NCI-H2107 treated with DMSO at 0.1 percent for 48 hours (cell line): ENCODE results near the gene FAM135A.

Experiments
- DNase-seq: peaks from one replicate; lab custom pipeline; 2025; ENCODE audit not compliant: unreplicated experiment; lab: John Stamatoyannopoulos, UW

The FAM135A gene

GRCh38 chr6:70413114-70413991 lies at the start of gene FAM135A:
FAM135A (plus strand) TSS chr6:70413508; CDS start chr6:70428343, 14,835 bp downstream.
- peak; percentile 89 for DNase-seq

- no peak for DNase-seq
Measured at GRCh38 chr6:70363741-70364493, 49.4 kb upstream of the FAM135A start.

DNA sequence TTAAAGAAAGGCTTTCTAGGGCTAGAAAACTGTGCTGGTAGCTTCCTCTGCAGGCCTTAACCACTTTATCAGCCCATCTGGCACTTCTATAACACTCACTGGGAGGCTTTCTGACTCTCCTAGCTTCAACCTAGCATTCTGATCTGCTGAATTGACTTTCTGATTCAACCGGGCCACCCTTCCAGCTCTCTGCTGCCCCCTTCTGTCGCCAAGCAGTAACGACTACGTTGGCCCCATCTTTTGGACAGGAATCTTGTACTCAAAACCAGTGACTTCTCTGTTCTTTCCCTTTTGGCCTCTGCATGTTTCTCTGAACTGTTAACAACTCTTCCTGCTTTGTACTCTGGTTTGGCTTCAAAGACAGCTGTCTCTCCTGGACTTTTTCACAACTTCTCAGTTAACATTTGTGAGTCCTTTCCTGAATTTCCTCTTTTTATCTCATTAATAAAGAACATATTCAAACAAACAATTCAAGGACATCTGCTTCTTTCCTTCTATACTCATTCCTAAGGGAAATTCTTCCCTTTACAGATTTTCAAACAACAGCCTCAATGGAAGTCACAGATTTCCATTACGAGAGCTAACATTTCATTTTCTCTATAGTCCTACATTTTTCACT lies 43.9 kb upstream of the FAM135A start:
- DNase-seq, result peak; percentile 50

DNA sequence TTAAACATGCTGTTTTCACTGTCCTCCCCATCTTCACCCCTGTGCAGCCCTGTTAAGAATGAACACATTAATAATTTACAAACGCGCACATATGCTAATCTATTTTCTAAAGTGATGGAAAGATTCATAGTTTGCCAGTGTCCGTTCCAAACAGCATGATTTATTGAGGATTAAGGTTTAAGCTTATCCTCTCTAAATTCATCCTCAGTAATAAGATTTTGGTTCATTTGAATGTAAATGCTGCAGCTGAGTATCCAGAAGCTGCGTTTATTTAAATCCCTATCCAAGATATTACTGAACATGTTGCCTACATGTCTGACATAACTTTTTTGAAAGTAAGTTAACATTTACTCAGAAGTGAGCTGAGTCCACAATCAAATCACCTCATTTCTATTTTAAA lies 42.8 kb upstream of the FAM135A start:
- no peak for DNase-seq

DNA sequence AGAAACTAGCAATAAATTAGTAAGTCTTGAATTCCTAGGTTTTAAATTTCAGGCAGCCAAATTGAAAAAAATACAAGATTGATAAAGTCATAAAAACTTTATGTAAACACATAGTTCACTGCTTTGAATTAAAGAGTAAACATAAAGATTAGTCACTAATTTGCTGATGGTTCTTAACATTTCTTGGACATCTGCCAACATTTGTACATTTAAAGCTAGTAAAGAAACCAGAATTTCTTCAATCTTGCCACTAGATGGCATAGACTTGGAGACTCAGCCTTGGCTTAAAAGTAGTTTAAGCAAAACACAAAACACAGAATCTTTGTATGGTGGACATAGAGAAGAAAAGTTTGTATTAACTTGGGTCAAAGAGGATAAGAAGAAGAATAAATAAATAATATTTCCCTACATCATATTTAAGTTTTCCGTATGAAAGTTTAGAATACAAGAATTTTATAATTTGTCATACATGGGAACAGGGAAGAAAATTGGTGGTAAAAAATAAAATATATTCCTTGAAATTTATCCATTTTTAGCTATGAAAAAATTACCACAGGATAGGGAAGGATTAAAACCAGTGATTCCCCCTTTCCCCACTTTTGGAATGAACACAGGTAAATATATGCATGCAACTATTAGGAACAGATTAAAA lies 41.7 kb upstream of the FAM135A start:
- DNase-seq, result peak; percentile 73

DNA sequence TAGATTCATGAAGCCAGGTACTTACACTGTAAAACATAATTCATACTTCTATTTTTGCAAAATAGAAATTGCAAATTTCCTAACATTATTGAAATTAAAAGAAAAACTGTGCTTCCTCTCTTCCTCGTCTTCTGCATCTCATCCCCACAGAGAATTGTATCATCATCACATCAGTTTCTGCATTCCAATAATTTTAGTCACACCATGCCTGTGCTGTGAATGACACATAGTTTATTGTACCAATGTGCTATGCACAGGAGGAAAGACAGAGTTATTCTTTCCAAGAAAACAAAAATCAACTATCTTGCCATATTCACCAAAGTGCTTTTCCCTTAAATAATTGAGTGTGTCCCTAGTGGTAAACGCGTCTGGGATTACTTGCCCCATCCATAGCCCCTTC lies 38.1 kb upstream of the FAM135A start:
- DNase-seq, result no peak

DNA sequence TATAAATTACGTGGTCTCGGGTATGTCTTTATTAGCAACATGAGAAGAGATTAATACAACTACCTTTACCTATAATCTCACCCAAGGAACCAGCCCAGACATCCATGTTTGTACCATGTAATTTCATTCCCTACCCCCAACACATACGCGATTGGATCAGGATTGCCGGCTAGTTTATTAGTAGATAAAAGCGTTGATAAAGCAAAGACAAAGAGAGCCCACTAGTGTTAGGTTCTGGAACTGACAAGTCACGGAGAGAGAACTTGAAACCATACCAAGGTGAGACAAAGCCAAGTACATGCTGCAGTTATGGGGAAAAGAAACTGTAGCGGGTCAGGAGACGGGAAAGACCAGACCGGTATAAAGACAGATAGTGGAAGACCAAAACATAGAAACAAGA lies 37.4 kb upstream of the FAM135A start:
- DNase-seq, result no peak

GRCh38 chr6:70376628-70377027 lies 36.7 kb upstream of the FAM135A start:
- DNase-seq, result no peak

- DNase-seq, result no peak
Measured at GRCh38 chr6:70377372-70377771, 35.9 kb upstream of the FAM135A start.

DNA sequence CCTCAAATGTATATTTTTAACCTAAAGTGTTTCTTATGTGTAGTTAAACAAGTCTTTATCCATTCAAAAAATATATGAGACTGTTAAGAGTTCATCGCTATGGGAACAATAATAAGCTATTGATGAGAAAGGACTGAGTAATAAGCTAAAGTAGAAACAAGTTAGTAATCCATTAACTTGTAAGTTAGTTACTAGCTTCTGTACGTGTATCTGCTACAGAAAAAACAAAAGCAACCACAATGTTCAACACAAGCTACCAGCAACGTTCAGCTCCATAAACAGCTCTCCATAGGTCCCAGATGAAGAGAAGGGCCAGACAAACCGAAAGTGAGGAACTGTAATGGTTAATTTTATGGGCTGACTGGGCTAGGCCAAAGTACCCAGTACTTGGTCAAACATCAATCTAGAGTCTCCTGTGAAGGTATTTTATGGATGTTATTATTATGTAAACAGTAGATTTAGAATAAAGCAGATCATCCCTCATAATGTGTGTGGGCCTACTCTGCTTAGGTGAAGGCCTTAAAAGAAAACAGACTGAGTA lies 33.8 kb upstream of the FAM135A start:
- no peak for DNase-seq

- DNase-seq, result no peak
Measured at GRCh38 chr6:70380252-70380651, 33.1 kb upstream of the FAM135A start.

DNA sequence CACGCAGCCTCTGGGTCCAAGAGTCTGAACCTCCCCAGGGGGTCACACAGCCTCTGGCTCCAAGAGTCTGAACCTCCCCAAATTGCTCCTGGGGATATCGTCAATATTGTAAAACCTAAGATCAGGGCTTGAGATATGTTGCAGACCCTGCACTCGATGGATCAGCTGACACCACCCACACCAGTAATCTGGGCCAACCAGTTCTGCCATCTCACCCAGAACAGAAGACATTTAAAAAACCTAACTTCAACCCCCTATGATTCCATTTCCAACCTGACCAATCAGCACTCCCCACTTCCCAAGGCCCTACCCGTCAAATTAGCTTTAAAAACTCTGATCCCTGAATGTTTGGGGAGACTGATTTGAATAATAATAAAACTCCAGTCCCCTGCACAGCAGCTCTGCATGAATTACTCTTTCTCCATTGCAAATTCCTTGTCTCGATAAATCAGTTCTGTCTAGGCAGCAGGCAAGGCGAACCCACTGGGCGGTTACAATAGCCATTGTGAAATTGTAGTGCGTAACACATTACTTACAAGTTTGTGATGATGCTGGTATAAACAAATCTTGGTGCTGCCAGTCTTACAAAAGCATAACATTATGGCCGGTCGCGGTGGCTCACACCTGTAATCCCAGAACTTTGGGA lies 32.4 kb upstream of the FAM135A start:
- DNase-seq, result no peak

DNA sequence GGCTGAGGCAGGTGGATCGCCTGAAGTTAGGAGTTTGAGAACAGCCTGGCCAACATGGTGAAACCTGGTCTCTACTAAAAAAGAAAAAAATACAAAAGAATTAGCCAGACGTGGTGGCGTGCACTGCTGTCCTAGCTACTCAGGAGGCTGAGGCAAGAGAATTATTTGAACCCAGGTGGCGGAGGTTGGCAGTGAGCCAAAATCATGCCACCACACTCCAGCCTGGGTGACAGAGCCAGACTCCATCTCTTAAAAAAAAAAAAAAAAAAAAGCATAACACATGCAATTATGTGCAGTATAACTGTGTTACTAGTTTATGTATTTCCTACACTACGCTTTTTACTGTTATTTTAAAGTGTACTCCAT lies 31.9 kb upstream of the FAM135A start:
- no peak for DNase-seq

- DNase-seq, result no peak
Measured at GRCh38 chr6:70385901-70386300, 27.4 kb upstream of the FAM135A start.

DNA sequence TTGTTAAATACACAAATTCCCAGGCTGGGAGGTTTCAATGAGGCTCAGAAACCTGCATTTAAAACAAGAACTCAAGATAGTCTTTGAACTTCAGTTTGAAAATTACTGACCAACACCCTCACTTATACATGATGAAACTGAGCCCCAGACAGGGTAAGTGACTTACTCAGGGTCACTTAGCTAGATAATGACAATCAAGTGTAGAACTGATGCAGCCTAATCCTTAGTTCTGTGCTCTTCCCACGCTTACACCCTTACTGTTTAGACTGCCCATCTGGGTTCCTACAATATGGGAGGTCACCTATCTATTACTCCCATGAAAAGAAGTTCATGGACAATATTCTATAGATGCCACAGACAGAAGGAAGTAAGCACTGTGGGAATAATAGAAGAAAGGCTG lies 24.5 kb upstream of the FAM135A start:
- no peak for DNase-seq

DNA sequence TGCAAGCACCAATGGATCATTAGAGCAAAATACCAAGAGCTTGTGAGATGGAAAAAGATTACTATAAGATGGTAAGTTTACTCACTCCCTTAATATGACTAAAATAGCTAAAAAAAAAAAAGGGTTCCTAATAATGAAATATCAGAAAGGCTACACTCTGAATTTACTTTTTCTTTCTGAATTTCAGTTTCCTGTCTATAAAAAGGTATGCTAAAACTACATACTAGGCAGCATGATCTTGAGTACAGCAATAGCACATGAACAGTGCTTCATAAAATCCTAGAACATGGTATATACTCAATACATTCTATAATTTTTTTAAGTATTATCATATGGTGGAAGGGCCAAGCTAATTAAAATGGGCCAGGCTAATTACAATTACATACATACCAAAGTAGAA lies 24.0 kb upstream of the FAM135A start:
- no peak for DNase-seq

DNA sequence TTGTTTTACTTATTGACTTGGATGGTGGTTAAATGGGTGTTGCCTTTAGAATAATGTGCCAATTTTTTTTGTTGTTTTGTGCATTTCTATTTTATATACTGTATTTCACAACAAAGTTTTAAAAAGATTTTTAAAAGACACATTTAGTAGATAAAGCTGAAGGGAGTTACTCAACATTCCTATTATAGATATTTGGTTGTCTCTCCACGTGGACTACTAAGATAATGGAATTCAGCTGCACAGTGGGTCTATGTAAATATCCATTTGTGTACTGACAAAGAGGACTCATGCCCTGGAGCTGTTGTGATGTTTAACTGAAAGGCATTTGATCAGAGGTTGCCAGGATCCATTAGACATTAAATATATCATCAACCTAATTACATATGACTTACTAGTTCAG lies 23.2 kb upstream of the FAM135A start:
- no peak for DNase-seq

DNA sequence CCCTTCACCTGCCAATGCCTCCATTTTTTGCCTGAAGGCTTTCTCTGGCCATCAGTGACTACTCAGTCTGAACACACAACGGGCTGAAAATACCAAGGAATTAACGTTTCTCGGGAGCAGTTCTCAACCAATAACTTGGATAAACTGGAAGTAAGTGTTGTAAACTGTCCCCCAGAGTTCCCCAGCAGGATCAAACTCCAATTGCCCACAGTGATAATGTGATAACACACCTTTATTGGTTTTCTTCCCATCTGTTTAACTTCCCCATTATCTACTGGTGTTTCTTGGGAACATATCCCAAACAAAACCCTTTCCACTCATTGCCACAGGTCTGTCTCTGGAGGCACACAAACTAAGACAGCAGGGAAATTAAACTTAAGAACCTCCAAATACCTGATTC lies 21.8 kb upstream of the FAM135A start:
- DNase-seq, result no peak

DNA sequence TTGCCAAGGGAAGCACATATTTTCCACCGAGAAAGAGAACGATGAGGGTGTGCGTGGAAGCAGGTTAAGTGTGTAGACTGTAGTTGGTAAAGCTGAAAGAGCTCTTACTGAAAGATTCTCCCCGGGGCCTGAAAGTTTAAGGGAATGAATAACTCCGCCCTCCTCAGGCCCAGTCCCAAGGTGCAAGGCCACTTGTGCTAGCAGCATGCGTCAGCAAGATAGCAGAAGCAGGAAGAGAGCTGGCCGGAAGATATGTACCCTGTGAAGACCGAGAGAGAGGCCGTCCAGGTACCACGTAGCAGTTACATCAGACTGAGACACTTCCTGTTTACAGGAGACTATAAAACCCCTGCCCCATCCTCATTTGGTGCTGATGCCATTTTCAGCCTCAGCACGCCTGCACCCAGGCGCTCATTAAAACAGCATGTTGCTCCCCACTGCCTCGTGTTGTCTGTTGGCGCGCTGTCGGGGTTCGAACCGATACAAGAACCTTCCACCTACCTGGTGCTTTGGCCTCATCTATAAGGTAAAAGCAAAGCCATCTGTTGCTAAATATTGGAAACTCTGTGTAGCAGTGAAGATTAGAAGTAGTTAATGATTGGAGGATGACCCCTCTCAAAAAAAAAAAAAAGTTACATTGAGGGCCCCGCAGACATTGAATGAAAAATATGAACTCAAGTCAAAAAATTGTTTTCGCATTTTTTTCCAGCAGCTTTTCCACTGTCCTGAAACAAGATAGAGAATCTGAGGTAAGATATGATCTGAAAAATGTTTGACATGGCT lies 18.6 kb upstream of the FAM135A start:
- DNase-seq, result no peak

DNA sequence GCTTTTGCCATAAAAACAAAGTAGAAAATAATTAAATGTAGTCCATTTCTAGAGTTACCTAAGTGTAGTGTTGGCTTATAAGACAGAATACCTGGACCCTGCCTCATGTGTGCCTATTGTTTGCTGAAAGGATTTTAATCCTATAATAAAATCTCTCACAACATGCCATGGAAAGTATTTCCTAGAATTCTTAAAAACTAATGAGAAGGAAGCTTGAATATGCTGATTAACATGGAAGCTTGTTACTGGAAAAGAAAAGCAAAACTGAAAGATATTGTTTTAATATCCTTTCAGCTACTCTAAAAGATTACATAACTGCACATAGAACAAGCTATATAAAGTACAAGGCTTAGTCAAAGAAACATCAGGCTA lies 18.0 kb upstream of the FAM135A start:
- DNase-seq, result no peak
